IgD-negative memory B cell (primary cell): ENCODE results near the gene CERS4. TPM values are rescaled to one million over a fixed set of nuclear protein-coding genes. Genes with fewer than 3 reads are reported as not detected.
"Not testable (repeated sequence)": the region's sequence is repeated elsewhere in the genome, so short reads cannot be mapped to it uniquely, and the experiment has no call there.

Experiments
- H3K27ac Mint-ChIP-seq, 3 donors: one replicate each; pipeline ENCODE4 v1.8.0; 2020 to 2022; ENCODE audit warnings: mild to moderate bottlenecking in 3 of 3, mixed read lengths in 3 of 3, moderate library complexity in 1 of 3
- H3K27me3 Mint-ChIP-seq: one replicate; pipeline ENCODE4 v1.8.0; 2021; ENCODE audit warnings: mixed read lengths
- H3K36me3 Mint-ChIP-seq: one replicate; pipeline ENCODE4 v1.8.0; 2020; ENCODE audit warnings: mild to moderate bottlenecking, mixed read lengths
- H3K4me1 Mint-ChIP-seq, 3 donors: one replicate each; pipeline ENCODE4 v1.8.0; 2020 to 2022; ENCODE audit warnings: mixed read lengths in 3 of 3, mild to moderate bottlenecking in 1 of 3
- H3K4me3 Mint-ChIP-seq, 4 donors: one replicate each; pipeline ENCODE4 v1.8.0; 2020 to 2022; ENCODE audit warnings: mild to moderate bottlenecking in 4 of 4, mixed read lengths in 4 of 4, moderate library complexity in 3 of 4
- H3K9me3 Mint-ChIP-seq, 3 donors: one replicate each; pipeline ENCODE4 v1.8.0; 2020 to 2021; ENCODE audit warnings: mixed read lengths in 3 of 3, mild to moderate bottlenecking in 1 of 3
- polyA plus RNA-seq: library from polyadenylated mRNA; unstranded; fragments of 300-500 nt; fragmentation: Illumina TruSeq; gene quantifications from one replicate; pipeline ENCODE4 v1.2.3, GENCODE V29; 2021

Gene CERS4
- polyA plus RNA-seq, 1 donor from 2014 or later = 38.0 TPM

DNA sequence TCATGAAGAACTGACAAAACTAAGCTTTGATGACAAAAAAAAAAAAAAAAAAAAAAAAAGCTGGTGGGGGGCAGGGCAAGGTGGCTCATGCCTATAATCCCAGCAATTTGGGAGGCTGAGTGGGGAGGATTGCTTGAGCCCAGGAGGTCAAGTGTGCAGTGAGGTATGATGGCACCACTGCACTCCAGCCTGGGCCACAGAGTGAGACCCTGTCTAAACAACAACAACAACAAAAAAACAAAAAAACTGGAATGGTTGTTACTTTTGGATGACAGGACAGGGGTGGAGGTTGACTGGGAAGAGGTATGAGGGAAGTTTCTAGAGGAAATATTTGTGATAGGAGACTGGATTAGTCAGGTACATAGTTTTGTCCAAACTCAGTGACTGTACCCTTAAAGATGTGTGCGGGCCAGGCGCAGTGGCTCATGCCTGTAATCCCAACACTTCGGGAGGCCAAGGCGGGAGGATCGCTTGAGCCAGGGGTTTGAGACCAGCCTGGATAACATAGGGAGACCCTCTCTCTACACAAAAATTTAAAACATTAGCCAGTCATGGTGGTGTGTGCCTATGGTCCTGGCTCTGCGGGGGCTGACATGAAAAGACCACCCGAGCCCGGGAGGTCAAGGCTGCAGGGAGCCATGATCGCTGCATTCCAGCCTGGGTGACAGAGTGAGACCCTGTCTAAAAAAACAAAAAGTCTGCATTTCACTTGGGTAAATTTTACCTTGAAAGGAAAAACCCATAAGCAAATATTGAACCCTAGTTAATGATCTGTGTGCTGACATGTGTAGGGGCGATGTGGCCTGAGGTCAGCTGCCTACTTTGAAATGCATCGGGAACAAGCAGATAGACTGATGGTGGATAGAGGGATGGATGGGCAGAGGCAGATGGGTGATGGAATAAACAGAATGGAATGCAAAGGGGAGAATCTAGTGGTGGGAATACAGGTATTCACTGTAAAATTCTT is 37.0 kb downstream of the CERS4 start:
- Mint-ChIP-seq H3K4me3 (no peak overlapping the region), H3K4me1 (peaks cover 0 to 6% (median 3%) of the 10 kb centered on the region in 3 donors), H3K9me3 (peaks cover 0 to 3% (median 3%) of the 10 kb centered on the region in 3 donors), H3K27ac (peak overlapping the region in 2 of 3 donors; percentile 11 to 53), H3K27me3 (no peaks in the 10 kb centered on the region), H3K36me3 (peaks cover 5% of the 10 kb centered on the region)

DNA sequence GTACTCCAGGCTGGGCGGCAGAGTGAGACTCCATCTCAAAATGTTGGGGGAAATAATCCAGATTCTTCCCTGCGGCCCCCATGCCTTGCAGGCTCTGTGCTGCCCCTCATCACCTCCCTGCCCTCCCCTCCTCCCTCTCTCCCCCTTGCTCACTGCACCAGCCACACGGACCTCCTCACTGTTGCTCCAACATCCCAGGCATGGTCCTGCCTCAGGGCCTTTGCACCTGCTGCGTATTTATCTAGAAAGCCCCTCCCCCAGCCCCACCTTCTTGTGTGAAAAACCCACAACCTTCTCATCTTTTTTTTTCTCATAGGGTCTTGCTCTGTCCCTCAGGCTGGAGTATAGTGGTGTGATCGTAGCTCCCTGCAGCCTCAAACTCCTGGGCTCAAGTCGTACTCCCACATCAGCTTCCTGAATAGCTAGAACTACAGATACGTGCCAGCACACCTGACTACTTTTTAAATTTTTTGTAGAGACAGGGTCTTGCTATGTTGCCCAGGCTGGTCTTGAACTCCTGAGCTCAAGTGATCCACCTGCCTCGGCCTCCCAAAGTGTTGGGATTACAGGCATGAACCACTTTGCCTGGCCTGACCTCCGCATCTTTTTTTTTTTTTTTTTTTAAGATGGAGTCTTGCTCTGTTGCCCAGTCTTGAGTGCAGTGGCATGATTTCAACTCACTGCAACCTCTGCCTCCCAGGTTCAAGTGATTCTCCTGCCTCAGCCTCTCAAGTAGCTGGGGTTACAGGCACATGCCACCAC is 38.1 kb downstream of the CERS4 start:
- H3K36me3 Mint-ChIP-seq, H3K9me3 Mint-ChIP-seq, H3K4me3 Mint-ChIP-seq, H3K4me1 Mint-ChIP-seq, H3K27ac Mint-ChIP-seq, H3K27me3 Mint-ChIP-seq: not testable (repeated sequence)

DNA sequence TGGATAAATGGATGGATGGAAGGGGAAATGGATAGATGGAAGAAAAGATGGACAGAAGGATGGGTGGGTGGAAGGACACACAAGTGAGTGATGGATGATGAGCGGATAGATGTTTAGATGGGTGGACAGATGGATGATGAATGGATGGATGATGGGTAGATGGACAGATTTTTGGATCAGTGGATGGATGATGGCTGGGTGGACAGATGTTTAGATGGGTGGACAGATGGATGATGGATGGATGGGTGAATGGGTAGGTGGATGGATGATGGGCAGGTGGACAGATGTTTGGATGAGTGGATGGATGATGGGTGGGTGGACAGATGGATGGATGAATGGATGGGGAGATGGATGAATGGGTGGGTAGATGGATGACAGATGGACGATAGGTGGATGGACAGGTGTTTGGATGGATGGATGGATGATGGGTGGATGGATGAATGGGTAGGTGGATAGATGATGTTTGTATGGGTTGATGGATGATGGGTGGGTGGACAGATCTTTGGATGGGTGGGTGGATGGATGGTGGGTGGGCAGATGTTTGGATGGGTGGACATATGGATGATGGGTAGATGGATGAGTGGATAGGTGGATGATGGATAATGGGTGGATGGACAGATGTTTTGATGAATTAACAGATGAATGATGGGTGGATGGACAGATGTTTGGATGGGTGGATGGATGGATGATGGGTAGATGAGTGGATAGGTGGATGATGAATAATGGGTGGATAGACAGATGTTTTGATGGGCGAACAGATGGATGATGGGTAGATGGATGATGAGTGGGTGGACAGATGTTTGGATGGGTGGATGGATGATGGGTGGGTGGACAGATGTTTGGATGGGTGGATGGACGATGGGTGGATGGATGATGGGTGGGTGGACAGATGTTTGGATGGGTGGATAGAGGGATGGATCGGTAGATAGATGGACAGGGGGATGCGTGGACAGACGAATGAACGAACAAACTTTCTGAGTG is 39.5 kb downstream of the CERS4 start:
- peaks cover 0 to 3% (median 0%) of the 10 kb centered on the region in 3 donors for H3K9me3 Mint-ChIP-seq
- no peaks in the 10 kb centered on the region for H3K27me3 Mint-ChIP-seq
- H3K36me3 Mint-ChIP-seq = peaks cover 3% of the 10 kb centered on the region
- H3K4me3 Mint-ChIP-seq = peak overlapping the region in 2 of 4 donors; percentile 39 to 51
- H3K27ac Mint-ChIP-seq = no peak overlapping the region
- H3K4me1 Mint-ChIP-seq = peaks cover 1 to 4% (median 3%) of the 10 kb centered on the region in 3 donors

DNA sequence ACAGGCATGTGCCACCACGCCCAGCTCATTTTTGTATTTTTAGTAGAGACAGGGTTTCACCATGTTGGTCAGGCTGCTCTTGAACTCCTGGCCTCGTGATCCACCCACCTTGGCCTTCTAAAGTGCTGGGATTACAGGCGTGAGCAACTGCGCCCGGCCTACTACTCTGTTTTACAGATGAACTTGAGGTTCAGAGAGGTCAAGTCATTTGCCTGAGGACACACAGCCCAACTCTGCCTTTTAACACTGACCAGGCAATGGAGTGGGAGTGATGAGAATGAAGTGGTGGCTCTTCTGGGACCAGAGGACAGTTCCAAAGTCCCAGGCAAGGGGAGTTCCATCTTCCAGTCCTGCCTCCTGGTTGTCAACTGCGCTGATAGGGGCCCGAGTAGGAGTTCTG is 41.4 kb downstream of the CERS4 start:
- no peaks in the 10 kb centered on the region for H3K27me3 Mint-ChIP-seq
- no peak overlapping the region for H3K27ac Mint-ChIP-seq
- no peak overlapping the region for H3K4me3 Mint-ChIP-seq
- peaks cover 2% of the 10 kb centered on the region for H3K36me3 Mint-ChIP-seq
- peaks cover 1 to 4% (median 3%) of the 10 kb centered on the region in 3 donors for H3K4me1 Mint-ChIP-seq
- H3K9me3 Mint-ChIP-seq = peaks cover 0 to 3% (median 0%) of the 10 kb centered on the region in 3 donors

DNA sequence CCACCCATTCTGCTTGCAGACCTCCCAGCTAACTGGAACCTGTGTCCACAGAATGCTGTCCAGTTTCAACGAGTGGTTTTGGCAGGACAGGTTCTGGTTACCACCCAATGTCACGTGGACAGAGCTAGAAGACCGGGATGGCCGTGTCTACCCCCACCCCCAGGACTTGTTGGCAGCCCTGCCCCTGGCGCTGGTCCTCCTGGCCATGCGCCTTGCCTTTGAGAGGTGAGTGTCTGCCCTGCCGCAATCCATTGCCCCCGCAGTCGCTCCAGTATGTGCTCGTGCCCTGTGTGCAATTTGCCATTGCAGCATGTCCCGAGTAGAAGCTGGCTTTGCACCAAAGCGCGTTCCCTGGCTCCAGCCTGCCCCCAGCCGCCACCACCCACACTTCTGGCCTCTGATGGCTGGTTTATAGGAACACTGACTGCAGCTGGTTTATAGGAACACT is 41.9 kb downstream of the CERS4 start:
- peaks cover 2% of the 10 kb centered on the region for H3K36me3 Mint-ChIP-seq
- H3K4me1 Mint-ChIP-seq = peaks cover 1 to 4% (median 3%) of the 10 kb centered on the region in 3 donors
- no peak overlapping the region for H3K4me3 Mint-ChIP-seq
- H3K27me3 Mint-ChIP-seq = no peaks in the 10 kb centered on the region
- H3K27ac Mint-ChIP-seq = no peak overlapping the region
- H3K9me3 Mint-ChIP-seq = peaks cover 0 to 3% (median 0%) of the 10 kb centered on the region in 3 donors

DNA sequence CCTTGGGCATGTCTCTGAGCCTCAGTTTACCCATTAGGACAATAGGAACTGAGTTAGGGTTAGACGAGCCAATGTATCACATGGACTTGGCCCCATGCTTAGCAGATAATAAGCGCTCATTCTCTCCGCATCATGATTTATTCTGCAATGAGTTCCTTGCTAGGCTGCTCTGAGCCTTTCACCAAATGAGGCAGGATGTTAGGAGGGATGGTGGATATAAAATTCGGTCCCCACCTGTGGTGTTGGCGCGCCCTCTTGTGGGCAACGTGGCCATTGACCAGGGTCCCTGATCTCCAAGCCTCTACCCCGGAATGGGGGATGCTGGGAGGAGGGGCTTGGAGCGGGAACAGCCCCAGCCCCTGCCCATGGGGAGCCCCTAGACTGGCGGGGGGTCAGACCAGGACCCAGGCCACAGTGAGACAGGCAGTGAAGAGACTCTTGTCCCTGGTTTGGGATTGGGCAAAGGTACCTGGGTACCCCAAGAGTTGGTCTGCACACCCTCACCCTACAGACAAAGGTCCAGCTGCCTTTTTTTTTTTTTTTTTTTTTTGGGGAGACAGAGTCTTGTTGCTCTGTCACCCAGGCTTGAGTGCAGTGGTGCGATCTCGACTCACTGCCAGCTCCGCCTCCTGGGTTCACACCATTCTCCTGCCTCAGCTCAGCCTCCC is 43.9 kb downstream of the CERS4 start:
- Mint-ChIP-seq H3K27ac (peak overlapping the region in 1 of 3 donors; percentile 14), H3K9me3 (peaks cover 0 to 3% (median 0%) of the 10 kb centered on the region in 3 donors), H3K4me1 (peaks cover 1 to 4% (median 3%) of the 10 kb centered on the region in 3 donors), H3K4me3 (peak overlapping the region in 1 of 4 donors; percentile 11), H3K27me3 (no peaks in the 10 kb centered on the region), H3K36me3 (peaks cover 2% of the 10 kb centered on the region)

DNA sequence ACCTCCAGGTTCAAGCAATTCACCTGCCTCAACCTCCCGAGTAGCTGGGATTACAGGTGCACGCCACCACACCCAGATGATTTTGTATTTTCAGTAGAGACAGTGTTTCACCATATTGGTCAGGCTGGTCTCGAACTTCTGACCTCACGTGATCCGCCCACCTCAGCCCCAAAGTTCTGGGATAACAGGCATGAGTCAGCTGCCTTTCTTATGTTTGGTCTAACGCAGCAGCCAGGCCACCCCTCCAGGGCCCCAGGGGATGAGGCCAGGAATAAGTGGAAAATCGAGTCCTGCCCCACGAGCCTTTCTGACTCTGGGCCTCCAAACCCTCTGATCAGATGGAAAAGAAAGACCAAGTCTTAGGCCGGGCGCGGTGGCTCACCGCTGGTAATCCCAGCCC is 44.5 kb downstream of the CERS4 start:
- Mint-ChIP-seq H3K9me3 (no peaks in the 10 kb centered on the region), H3K4me1 (peaks cover 1 to 3% (median 3%) of the 10 kb centered on the region in 3 donors), H3K27me3 (no peaks in the 10 kb centered on the region), H3K27ac (no peak overlapping the region), H3K4me3 (peak overlapping the region in 1 of 4 donors; percentile 17), H3K36me3 (peaks cover 2% of the 10 kb centered on the region)

DNA sequence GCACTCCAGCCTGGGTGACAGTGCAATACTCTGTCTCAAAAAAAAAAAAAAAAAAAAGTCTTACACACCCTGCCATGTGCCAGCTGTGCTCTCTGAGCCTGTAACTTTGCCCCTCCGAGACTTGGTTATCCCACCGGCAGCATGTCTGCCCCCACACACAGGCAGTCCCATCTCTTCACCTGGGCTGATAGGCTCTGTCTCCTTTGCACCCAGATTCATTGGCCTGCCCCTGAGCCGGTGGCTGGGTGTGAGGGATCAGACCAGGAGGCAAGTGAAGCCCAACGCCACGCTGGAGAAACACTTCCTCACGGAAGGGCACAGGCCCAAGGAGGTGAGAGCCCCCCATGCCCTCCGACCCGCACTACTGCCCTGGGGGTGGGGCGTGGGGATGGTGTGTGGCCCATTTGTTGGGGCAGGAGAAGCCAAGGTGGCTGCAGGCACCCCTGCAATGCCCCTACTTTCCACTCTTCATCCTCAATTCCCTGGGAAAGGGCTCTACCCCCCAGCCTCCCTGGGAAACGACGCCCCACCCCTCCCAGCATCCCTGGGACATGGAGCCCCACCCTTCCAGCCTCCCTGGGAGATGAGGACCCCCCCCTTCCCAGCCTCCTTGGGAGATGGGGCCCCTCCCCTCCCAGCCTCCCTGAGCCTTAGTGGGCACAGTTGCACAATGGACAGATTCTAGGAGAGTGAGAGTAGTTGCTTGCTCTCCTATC is 45.3 kb downstream of the CERS4 start:
- Mint-ChIP-seq H3K27me3 (no peaks in the 10 kb centered on the region), H3K27ac (peak overlapping the region in 1 of 3 donors; percentile 7), H3K9me3 (no peaks in the 10 kb centered on the region), H3K4me1 (peaks cover 0 to 3% (median 3%) of the 10 kb centered on the region in 3 donors), H3K4me3 (no peak overlapping the region), H3K36me3 (no peaks in the 10 kb centered on the region)

DNA sequence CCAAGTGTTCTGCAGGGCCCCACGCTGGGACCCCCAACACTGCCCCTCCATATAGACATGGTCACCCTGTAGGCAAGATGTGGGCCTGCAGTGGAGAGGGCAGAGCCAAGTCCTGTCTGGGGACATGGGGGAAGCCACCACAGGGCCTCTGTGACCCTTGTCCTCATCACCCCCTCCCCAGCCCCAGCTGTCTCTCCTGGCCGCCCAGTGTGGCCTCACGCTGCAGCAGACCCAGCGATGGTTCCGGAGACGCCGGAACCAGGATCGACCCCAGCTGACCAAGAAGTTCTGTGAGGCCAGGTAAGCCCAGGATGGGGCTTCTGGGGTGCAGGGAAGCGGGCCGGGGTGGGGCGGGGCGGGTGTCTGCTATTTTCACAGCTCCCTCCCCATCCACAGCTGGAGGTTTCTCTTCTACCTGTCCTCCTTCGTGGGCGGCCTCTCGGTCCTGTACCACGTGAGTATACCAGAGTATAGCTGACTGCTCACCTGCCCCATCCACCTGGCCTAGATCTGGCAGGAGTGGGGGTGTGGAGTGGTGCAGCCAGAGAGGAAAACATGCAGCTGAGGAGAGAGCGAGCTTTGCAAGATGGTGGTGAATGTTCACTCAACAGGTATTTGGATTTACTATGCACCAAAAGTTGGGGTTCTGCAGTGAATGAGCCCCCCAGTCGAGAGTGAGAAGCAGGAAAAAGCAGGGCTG is 46.4 kb downstream of the CERS4 start:
- H3K4me1 Mint-ChIP-seq = peaks cover 0 to 3% (median 3%) of the 10 kb centered on the region in 3 donors
- no peak overlapping the region for H3K27ac Mint-ChIP-seq
- H3K4me3 Mint-ChIP-seq = no peak overlapping the region
- H3K9me3 Mint-ChIP-seq = no peaks in the 10 kb centered on the region
- H3K27me3 Mint-ChIP-seq = no peaks in the 10 kb centered on the region
- no peaks in the 10 kb centered on the region for H3K36me3 Mint-ChIP-seq

DNA sequence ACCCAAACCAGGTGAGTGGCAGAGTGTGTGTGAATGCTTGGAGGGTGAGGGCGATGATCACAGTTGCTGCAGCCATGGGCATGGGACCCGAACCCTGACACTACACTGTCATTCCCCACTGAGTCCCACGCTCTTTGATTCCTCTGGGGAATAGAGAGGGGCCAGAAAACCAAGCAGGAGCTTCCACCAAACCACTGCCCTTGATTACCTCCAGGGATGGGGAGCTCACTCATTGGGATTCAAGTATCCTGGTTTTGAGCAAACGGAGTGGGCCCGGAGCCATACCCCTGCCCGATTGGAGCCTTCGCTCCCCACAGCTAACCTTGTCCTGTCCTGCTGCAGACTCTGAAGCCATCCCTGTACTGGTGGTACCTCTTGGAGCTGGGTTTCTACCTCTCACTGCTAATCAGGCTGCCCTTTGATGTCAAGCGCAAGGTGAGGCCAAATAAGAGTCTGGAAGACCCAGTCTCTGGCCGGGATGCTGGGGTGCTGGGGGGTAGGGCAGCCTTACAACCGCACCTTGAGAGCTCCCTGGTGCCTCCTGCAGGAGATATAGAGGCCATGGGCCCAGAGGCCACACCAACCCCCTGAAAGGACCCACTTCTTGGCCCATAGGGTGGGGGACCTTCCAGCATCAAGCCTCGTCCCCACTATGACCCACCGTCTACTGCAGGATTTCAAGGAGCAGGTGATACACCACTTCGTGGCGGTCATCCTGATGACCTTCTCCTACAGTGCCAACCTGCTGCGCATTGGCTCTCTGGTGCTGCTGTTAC is 47.3 kb downstream of the CERS4 start:
- H3K9me3 Mint-ChIP-seq = no peaks in the 10 kb centered on the region
- H3K4me1 Mint-ChIP-seq = peaks cover 0 to 3% (median 3%) of the 10 kb centered on the region in 3 donors
- H3K27ac Mint-ChIP-seq = no peak overlapping the region
- no peaks in the 10 kb centered on the region for H3K27me3 Mint-ChIP-seq
- no peaks in the 10 kb centered on the region for H3K36me3 Mint-ChIP-seq
- no peak overlapping the region for H3K4me3 Mint-ChIP-seq

DNA sequence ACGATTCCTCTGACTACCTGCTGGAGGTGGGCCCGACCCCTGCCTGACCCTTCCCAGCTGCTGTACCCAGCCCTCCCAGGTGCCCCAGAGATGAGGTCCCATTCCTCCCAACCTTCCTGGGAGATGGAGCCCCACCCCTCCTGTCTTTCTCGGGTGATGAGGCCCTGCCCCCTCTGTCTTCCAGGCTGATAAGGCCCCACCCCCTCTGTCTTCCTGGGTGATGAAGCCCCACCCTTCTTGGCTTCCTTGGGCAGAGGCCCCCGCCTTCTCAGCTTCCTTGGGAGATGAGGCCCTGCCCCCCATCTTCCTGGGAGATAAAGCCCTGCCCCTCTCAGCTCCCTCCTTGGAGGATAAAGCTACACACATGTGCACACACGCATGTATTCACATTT is 47.9 kb downstream of the CERS4 start:
- no peak overlapping the region for H3K4me3 Mint-ChIP-seq
- H3K4me1 Mint-ChIP-seq = peaks cover 0 to 3% (median 3%) of the 10 kb centered on the region in 3 donors
- no peaks in the 10 kb centered on the region for H3K9me3 Mint-ChIP-seq
- no peaks in the 10 kb centered on the region for H3K27me3 Mint-ChIP-seq
- H3K27ac Mint-ChIP-seq = no peak overlapping the region
- no peaks in the 10 kb centered on the region for H3K36me3 Mint-ChIP-seq

DNA sequence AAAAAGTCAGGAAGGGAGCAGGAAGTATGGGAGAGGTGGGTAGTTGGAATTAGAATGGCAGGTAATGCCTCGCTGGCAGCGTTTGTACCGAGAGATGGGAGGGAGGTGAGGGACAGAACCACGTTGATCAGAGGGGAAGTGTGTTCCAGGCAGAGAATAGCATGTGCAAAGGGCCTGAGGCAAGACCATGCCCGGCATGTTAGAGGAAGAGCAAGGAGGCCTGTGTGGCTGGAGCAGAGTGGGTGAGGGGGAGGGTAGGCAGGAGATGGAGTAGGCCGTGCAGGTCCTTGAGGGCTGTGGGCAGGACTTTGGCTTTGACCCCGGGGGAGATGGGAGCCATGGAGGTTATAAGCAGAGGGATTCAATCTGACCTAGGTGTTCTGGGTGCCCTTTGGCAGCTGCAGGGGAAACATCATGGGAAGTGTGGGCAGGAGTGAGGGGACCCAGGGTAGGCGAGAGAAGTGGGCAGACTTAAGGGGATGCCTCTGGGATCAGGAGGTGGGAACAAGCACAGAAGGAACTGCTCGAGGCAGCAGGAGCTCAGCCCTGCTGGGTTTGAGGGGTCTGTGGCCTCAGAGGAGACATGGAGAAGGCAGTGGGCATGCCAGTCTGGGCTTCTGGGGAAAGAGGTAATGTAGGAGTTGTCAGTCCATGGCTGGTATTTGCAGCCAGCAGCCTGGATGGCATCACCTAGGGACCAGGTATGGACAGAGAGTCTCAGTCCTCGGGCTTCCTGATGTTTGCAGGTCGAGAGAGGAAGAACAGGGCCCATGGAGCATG is 50.2 kb downstream of the CERS4 start:
- no peaks in the 10 kb centered on the region for H3K4me1 Mint-ChIP-seq
- peak overlapping the region in 1 of 4 donors; percentile 70 for H3K4me3 Mint-ChIP-seq
- H3K9me3 Mint-ChIP-seq = no peaks in the 10 kb centered on the region
- H3K36me3 Mint-ChIP-seq = peaks cover 3% of the 10 kb centered on the region
- H3K27me3 Mint-ChIP-seq = no peaks in the 10 kb centered on the region
- H3K27ac Mint-ChIP-seq = peak overlapping the region in 1 of 3 donors; percentile 56
